Amygdala (tissue), 56 donors: ENCODE results near the gene CTSA.
"Not testable (repeated sequence)": the region's sequence is repeated elsewhere in the genome, so short reads cannot be mapped to it uniquely, and the experiment has no call there.

Source experiments
- DNase-seq, 56 donors: peaks; one replicate each; lab custom pipeline; 2025; lab: John Stamatoyannopoulos, UW

The CTSA gene

DNA sequence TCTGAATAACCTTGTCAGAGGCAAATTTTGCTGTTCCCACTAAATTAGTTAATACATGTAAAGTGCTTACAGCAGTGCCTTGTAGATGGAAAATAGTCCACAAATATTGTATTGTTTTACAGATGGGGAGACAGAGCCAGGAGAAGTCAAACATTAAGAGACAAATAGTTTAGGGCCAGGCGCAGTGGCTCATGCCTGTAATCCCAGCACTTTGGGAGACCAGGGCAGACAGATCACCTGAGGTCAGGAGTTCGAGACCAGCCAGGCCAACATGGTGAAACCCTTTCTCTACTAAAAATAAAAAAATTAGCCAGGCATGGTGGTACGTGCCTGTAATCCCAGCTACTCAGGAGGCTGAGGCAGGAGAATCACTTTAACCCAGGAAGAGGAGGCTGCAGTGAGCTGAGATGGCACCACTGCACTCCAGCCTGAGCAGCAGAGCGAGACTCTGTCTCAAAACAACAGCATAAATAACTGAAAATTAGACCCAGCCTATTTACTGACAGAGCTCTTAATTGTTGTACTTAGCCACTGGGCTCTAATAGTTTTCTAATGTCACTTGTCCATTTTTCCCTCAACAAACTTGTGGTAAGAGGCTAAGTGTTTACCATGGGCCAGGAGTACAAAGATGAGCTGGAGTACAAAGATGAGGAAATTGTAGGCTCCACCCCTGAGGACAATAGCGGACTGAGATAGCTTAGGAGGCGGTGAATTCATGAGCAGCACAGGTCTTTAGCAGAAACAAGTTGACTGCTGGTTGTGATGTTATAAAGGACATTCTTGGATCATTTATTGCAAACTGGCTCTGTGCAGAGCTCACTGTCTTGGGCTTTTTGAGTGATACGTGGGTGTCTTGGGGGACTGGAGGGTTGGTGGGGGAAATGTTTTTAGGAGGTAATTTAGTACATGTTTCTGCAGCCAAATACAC lies 27.3 kb upstream of the CTSA start:
- no peak for DNase-seq

DNA sequence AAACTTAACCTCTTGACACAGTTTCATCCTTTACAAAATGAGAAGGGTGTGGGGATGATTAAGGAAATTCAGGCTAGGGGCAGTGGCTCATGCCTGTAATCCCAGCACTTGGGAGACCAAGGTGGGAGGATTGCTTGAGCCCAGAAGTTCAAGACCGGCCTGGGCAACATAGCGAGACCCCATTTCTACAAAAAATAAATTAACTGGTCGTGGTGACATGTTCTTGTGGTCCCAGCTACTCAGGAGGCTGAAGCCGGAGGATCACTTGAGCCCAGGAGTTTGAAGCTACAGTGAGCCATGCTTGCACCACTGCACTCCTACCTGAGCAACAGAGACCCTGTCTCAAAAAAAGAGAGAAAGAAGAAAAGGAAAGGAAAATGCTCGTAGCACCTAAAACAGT lies 24.7 kb upstream of the CTSA start:
- DNase-seq: no peak

DNA sequence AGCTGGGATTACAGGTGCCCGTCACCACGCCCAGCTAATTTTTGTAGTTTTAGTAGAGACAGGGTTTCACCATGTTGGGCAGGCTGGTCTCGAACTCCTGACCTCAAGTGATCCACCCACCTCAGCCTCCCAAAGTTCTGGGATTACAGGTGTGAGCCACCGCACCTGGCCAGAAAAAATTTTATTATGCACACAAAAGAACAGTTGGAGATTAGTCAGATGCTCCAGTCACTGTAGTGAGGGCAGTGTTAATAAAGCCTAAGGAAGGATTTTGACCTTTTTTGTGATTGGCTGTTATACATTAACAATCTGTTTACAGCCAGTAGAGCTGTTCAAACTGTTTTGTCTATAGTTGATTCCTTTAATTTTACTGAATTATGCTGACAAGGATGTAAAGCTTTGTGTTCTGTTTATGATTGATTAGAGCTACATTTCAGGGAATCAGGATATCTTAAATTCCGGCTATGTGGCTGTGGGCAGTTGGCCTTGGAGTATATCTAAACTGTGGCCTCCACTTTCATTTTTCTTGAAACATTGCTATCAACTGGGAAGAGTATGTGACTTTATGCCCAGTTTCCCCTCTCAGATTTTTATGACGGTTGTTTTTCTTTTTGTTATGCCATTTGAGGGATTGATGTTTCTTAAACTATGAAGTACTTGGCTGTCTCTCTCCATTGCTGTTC lies 23.9 kb upstream of the CTSA start:
- DNase-seq: no peak

DNA sequence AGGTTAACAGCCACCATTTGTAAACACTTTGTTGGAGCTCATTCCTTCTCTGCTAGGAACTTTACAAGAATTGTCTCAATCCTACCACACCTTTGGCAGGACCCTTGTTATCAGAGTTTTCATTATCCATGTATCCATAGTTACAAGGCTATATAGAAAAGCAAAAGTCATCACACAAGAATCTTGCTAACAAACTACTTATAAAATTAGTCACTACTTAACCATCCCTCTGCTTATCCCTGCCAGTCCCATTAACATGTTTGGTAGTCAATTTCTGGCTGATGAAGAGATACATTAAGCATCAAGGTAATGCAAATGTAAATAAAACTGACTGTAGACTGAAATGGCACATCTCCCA lies 23.3 kb upstream of the CTSA start:
- DNase-seq: no peak

DNA sequence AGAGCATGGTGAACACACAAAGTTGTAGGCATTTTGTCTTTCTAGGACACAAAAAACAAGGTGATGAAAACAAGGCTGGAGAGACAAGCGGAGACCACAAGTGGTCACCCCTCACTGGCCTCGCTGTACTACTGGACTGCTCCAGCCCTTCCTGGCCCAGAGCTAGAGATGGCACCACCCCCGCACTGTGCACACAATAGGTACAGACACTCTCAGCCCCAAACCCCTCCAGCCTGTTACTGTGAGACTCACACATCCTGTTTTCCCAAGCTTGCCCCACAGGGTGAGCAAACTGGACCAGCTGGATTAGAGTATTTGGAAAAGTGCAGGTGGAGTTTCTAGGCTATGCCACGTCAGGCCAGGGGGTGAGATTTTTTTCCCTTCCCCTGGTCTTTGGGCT lies 18.5 kb upstream of the CTSA start:
- no peak for DNase-seq

DNA sequence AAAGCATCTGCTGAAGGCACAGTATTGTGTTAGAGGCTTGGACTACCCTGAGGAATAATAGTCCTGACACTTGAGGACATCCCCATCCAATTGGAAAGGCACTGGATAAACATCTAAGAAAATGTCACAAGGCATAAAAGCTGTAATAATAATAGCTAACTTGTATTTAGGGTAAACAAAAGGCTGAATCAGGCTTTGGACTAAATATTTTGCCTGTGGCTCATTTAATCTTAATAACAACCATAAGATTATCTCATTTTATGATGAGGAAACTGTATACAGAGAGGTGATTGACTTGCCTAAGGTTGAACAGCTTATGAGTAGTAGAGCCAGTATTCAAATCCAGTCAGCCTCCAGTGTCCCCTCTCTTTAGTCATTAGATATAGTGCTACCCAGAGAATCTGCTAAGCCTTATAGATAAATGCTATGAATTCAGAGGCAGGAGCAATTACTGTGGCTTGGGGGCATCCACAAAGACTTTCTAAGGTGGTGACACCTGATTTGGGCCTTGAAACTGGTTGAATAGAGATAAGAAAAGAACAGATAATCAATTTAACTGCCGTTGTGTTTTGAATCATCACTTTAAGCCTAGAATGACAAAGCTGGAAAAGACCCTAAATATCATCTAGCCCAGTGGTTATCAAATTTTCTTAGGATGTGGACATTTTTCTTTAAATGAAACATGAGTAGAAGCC lies 17.6 kb upstream of the CTSA start:
- no peak for DNase-seq

DNA sequence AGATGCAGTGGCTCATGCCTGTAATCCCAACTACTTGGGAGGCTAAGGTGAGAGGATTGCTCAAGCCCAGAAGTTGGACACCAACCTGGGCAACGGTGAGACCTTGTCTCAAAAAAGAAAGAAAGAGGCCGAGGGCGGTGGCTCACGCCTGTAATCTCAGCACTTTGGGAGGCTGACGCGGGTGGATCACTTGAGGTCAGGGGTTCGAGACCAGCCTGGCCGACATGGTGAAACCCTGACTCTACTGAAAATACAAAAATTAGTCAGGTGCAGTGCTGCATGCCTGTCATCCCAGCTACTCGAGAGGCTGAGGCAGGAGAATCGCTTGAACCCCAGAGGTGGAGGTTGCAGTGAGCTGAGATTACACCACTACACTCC lies 17.0 kb upstream of the CTSA start:
- DNase-seq: not testable (repeated sequence)

DNA sequence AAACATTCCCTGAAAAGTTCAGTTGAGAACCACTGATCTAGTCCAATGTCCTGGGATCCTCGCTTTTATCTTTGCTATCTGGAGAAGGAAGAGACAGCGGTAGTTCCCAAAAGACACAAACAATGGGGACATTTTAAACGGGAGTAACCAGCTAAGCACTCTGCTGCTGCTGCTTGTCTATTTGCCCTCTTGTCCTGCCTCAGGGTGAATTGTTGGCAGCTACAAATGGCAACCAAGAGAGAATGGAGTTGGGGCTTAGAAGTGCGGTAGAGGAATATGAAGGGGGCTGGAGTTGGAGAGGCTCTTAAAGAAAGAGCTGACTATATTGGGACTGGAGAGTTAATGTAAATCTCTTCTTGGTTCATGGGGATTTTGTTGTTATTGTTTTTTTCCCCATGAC lies 16.6 kb upstream of the CTSA start:
- no peak for DNase-seq

DNA sequence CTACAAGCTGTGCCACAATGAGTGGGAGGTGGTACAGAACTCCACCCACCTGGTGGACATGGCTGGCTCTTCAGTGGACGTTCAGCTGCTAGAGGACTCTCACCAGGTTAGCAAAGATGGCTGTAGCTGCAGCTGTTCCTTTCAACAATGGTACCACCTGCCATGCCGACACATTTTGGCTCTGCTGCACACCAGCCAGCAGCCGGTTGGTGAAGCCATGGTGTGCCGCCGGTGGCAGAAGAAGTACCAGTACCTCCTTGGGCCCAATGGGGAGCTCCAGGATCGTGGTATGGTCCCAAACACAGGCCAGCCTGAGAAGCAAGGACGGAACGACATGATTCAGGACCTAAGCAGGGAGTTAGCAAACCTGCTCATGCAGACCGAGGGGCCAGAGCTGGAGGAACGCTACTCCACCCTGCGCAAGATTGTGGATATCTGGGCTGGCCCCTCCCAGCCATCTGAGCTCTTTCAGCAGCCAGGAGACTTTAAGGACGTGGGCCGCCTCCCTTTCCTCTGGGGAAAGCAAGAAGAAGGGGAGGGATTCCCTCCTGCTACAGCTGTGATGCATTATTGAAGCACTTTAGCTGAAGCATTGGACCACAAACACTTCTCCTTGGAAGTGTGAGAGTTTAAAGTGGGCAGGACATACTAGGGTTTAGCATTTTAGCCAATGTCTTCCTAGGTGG lies 12.9 kb upstream of the CTSA start:
- DNase-seq: no peak

DNA sequence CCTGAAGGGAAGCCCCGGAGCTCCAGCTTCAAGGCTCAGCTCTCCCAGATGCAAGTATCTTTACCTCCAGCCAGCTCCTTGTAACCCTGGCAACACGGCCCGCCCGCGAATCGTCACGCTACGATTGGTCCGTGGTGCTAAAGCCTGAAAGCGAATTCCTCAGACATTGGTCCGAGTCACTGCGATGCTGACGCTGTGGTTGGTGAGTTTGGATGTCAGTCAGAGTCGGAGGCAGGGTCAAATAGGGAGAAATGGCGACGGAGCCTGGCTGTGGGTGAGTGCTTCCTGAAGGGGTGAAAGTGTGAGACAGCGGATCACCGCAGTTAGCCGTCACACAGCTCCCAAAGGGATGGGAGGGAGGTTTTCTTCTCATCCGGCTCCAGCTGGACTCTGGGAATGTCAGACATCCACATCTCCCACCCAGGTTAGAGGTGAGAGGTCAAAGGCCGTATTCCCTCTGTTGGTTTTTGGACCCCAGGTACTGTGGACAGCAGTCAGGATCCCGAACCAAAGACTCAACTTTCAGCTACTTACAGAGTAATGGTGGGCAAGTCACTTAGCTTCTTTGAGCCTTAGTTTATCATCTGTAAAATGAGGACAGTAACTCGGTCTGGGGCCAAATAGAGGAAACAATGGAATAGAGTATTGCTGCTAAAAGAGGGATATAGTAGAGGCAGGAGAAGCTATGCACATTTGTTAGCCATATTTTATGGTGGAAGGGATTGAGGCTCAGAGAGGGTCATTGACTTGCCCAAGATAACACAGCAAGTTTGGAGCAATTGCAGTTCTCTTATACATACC lies 9.9 kb upstream of the CTSA start, which contains the start of gene ZSWIM1:
TSS of gene ZSWIM1 (plus strand) at position 240 of the 801 bp plus-strand sequence. CDS start 1,366 bp downstream, outside the sequence.
- DNase-seq: peak; percentile 53 to 100 (median 97)

DNA sequence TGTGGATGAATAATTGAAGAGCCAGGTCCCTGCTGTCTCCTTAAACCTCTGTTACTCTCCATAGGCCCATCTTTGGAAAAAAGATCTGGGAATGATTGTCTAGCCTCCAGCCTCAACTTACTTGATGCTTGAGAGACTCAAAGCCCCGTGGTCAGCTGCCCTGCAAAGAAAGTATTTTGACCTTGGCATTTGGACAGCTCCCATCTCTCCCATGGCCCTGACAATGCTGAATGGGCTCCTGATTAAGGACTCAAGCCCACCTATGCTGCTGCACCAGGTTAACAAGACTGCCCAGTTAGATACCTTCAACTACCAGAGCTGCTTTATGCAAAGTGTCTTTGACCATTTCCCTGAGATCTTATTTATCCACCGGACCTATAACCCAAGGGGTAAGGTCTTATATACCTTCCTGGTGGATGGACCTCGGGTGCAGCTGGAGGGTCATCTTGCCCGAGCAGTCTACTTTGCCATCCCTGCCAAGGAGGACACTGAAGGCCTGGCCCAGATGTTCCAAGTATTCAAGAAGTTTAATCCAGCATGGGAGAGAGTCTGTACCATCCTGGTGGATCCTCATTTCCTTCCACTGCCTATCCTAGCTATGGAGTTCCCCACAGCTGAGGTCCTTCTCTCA lies 8.6 kb upstream of the CTSA start:
- DNase-seq: no peak

DNA sequence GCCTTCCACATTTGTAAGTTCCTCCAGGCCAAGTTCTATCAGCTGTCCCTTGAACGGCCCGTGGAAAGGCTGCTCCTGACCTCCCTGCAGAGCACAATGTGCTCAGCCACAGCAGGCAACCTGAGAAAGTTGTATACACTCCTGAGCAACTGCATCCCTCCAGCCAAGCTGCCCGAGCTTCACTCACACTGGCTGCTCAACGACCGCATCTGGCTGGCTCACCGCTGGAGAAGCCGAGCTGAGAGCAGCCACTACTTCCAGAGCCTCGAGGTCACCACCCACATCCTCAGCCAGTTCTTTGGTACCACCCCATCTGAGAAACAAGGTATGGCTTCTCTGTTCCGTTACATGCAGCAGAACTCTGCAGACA lies 8.1 kb upstream of the CTSA start:
- DNase-seq: no peak

DNA sequence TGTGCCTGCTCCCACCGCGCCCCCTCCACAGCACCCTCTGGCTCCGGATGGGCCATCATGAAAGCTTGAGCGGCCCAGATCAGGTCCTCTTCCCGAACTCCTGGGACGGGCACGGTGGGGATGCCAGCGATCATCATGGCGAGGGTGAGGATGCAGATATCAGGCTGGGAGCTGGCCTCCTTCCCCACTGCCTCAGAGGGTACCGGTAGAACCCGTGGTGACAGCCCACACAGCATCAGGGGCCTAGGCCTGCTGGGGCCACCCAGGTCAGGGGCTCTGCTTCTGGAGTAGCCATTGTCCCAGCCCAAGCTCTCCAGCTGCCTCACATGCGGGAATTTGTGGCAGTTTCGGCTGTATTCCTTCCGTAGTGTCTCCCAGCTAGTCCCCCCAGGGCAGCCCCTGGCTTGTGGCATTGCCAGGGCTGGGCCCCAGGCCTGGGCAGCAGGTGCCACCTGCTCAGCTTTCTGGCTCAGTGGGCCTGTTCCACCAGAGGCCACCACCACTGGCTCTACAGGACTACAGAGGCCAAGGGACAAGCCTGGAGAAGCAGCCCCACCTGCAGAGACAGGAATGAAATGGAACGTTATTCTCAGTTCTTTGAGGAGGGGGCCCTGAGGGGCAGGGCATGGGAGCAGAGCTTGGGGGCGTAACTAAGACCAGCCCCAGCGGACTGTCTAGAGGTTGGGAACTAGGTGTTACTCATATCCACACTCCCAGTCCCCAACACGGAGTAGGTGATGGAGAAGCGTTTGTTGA lies 4.4 kb upstream of the CTSA start:
- no peak for DNase-seq

DNA sequence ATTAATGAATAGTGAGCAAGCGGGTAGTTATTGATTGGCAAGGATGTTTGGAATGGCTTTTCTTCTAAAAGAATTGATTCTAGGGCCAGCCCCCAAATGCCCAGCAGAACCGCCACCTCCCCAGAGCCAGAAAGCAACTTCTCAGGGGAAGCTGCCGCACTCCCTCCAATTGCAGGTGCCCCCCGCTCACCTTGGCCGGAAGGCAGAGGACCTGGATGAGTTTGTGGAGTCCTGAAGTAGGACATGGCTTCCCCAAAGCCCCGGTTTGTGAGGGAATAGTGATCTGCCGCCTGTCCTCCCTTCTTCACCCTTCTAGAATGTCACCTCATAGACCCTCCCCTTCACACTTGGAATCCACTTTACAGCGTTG lies 3.8 kb upstream of the CTSA start, which contains the start of gene SPATA25:
TSS of gene SPATA25 (minus strand) at position 277 of the 370 bp plus-strand sequence. CDS start at position 245, 32 bp downstream.
- no peak for DNase-seq

DNA sequence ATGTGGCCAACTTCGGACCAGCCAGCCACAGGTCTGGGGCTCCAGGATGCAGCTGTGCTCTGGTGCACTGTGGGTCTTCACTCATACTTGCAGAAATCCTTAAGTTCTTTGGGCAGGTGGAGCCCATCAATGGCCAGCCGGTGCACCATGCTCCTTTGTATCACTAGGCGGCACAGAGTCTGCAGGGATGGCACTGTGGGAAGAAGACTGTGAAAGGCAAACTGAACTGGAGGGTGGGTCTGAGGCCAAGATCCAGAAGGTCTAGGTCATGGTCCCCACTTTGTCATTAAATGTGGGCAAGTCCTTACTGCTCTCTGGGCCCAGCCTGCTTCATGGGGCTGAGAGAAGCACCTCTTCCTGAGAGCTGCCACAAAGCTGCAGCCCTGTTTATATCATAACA lies 2.5 kb upstream of the CTSA start:
- DNase-seq: no peak

DNA sequence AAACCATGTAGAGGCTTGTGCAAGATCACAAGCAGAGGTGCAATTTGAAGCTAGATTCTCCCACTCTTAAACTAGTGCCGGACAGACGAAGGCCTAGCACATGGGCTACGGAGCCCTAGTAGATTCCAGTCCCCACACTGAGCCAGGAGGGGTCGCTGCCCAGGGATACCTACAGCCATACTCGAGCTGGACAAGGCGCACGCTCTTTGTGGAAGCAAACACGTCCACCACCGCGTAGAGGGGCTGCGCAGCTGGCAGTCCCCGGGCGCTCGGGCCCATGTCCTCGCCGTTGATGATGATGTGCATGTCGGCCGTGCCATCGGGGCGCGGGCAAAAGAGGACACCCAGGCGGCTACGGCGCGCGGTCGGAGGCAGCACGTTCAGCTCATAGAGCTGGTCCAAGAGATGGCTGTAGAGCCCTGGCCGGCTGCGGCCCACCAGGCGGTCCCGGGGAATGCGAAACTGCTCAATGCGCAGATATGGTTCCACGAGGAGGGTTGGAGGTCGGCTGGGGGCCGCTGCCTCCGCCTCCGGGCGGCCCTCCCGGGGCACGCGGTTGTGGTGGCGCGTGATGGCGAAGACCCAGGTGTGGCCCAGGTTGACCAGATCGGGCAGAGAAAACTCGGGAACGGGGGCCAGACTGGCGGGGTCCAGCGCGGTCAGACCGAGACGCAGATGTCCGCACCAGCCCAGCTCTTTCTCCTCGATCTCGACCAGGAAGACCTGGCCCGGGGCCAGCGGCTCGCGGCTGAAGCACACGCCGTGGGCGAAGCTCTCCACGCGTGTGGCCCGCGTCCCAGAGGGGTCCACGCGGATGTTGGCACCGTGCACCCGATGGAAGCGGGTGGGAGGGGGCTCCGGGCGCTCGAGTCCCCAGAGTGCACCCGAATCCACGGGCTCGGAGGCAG lies 804 bp upstream of the CTSA start:
- peak in 52 of 56 donors; percentile 14 to 76 (median 46) for DNase-seq

DNA sequence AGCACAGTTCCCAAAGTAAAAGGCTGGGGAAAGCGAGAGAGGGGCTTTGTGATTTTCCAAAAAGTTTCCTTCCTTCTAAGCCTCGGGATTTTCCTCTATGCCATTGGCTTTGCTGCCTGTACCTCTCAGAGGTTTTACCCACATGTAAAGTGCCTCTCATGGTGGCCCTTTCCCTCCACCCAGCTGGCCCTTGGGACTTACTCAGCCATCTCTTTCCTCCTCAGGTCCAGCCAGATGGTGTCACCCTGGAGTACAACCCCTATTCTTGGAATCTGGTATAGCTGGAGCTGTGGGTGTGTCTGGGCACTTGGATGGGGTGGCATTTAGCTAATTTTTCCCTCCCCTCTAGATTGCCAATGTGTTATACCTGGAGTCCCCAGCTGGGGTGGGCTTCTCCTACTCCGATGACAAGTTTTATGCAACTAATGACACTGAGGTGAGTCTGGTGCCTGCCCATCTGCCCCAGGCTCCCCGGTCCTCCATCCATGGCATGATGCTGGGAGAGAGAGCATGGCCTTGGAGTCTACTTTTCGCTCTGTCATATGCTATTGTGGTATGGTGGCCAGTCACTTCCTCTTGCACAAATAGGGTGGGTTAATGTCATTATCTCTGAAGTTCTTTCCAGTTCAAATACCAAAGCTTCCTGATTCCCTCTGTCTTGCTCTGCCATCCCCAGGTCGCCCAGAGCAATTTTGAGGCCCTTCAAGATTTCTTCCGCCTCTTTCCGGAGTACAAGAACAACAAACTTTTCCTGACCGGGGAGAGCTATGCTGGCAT lies 1.1 kb downstream of the CTSA start:
- peak in 2 of 56 donors; percentile 14 to 19 for DNase-seq
